Measurements from ENCODE around the gene DDR1. TPM values are rescaled to one million over a fixed set of nuclear protein-coding genes. Genes with fewer than 3 reads are reported as not detected.

DDR1 gene
- total RNA-seq, 1 donor from 2014 or later, result 146 TPM

DNA sequence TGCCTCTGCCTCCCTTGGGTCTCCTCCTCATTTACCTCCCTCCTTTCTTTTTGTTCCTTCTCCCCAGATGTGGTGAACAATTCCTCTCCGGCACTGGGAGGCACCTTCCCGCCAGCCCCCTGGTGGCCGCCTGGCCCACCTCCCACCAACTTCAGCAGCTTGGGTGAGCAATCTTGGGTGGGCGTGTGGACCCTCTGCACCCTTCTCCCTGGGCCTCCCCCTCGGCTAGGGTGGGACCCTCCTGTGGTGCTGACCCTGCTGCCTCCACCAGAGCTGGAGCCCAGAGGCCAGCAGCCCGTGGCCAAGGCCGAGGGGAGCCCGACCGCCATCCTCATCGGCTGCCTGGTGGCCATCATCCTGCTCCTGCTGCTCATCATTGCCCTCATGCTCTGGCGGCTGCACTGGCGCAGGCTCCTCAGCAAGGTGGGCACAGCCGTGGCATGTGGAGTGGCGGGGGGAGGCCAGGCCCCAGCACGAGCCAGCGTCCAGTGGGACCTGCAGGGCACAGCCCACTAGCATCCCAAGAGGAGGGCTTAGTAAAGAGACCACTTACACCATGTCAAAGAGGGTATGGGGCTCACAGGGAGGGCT, 8.8 kb downstream of the DDR1 start:
- Mint-ChIP-seq H3K27ac (ENCODE audit: unreplicated experiment) (no peak overlapping the region), H3K4me1 (ENCODE audit: unreplicated experiment) (peaks cover 22% of the 10 kb centered on the region), H3K9me3 (ENCODE audit: unreplicated experiment) (no peaks in the 10 kb centered on the region), H3K27me3 (ENCODE audit: unreplicated experiment) (no peaks in the 10 kb centered on the region), H3K36me3 (ENCODE audit: unreplicated experiment) (peaks cover 54% of the 10 kb centered on the region), H3K4me3 (ENCODE audit: unreplicated experiment) (no peak overlapping the region)
- DNase-seq (ENCODE audit: extremely low spot score, unreplicated experiment), result no peak
- TF ChIP-seq, protein P1, sequence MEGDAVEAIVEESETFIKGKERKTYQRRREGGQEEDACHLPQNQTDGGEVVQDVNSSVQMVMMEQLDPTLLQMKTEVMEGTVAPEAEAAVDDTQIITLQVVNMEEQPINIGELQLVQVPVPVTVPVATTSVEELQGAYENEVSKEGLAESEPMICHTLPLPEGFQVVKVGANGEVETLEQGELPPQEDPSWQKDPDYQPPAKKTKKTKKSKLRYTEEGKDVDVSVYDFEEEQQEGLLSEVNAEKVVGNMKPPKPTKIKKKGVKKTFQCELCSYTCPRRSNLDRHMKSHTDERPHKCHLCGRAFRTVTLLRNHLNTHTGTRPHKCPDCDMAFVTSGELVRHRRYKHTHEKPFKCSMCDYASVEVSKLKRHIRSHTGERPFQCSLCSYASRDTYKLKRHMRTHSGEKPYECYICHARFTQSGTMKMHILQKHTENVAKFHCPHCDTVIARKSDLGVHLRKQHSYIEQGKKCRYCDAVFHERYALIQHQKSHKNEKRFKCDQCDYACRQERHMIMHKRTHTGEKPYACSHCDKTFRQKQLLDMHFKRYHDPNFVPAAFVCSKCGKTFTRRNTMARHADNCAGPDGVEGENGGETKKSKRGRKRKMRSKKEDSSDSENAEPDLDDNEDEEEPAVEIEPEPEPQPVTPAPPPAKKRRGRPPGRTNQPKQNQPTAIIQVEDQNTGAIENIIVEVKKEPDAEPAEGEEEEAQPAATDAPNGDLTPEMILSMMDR (IDR thresholded peaks at IDR 0.05), result no peak

DNA sequence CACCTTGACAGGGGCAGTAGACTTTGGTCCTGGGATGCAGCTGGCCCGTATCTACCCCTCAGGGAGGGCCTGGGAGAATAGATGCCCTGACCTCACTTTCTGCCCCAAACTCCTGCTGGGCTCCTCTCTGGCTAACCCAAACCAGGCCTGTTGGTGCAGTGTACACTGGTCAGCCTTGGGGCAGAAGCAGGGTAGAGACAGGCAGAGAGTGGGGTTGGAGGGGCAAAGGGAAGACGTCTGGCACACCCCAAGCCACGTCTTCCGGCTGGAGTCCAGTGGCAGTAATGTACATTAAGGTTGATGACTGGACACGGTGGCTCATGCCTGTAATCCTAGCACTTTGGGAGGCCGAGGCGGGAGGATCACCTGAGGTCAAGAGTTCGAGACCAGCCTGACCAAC, 9.3 kb downstream of the DDR1 start:
- no peak for DNase-seq (ENCODE audit: extremely low spot score, unreplicated experiment)
- H3K4me1 Mint-ChIP-seq (ENCODE audit: unreplicated experiment), result peaks cover 17% of the 10 kb centered on the region
- TF ChIP-seq, protein P1 (IDR thresholded peaks at IDR 0.05), result no peak
- H3K36me3 Mint-ChIP-seq (ENCODE audit: unreplicated experiment), result peaks cover 59% of the 10 kb centered on the region
- H3K27me3 Mint-ChIP-seq (ENCODE audit: unreplicated experiment), result no peaks in the 10 kb centered on the region
- H3K27ac Mint-ChIP-seq (ENCODE audit: unreplicated experiment), result no peak overlapping the region
- H3K9me3 Mint-ChIP-seq (ENCODE audit: unreplicated experiment), result no peaks in the 10 kb centered on the region
- H3K4me3 Mint-ChIP-seq (ENCODE audit: unreplicated experiment), result no peak overlapping the region

DNA sequence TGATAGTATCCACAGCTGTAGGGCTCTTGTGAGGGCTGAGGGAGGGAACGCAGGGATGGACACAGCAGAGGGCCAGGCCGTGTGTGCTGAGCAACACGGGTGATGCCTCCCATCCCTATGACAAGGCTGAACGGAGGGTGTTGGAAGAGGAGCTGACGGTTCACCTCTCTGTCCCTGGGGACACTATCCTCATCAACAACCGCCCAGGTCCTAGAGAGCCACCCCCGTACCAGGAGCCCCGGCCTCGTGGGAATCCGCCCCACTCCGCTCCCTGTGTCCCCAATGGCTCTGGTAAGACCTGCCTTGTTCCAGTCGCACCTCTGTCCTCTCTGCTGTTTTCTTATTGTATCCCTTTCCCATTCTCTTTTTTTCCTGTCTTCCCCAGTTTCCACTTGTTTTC, 10.1 kb downstream of the DDR1 start:
- Mint-ChIP-seq H3K27me3 (ENCODE audit: unreplicated experiment) (no peaks in the 10 kb centered on the region), H3K4me1 (ENCODE audit: unreplicated experiment) (peaks cover 12% of the 10 kb centered on the region), H3K36me3 (ENCODE audit: unreplicated experiment) (peaks cover 60% of the 10 kb centered on the region), H3K9me3 (ENCODE audit: unreplicated experiment) (no peaks in the 10 kb centered on the region), H3K27ac (ENCODE audit: unreplicated experiment) (no peak overlapping the region), H3K4me3 (ENCODE audit: unreplicated experiment) (no peak overlapping the region)
- TF ChIP-seq, protein P1 (IDR thresholded peaks at IDR 0.05), result no peak
- DNase-seq (ENCODE audit: extremely low spot score, unreplicated experiment), result no peak

DNA sequence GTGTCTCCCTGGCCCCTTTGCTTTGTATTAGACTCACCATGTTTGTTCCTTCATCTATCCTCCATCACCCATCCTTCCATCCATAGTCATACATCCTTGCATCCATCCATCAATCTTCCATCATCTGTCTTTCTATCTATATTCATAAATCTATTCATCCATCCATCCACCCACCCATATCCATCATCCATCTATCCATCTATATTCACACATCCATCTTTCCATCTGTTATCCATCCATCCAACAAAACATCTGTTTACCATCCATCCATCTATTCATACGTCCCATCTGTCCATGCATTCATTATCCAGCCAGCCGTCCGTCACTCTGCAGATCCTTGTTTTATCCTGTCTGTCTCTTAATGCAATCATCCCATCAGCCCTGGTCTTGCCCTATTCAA, 10.6 kb downstream of the DDR1 start:
- Mint-ChIP-seq H3K4me1 (ENCODE audit: unreplicated experiment) (peaks cover 7% of the 10 kb centered on the region), H3K27ac (ENCODE audit: unreplicated experiment) (no peak overlapping the region), H3K36me3 (ENCODE audit: unreplicated experiment) (peaks cover 60% of the 10 kb centered on the region), H3K9me3 (ENCODE audit: unreplicated experiment) (no peaks in the 10 kb centered on the region), H3K27me3 (ENCODE audit: unreplicated experiment) (no peaks in the 10 kb centered on the region), H3K4me3 (ENCODE audit: unreplicated experiment) (no peak overlapping the region)
- TF ChIP-seq, protein P1 (IDR thresholded peaks at IDR 0.05), result no peak
- no peak for DNase-seq (ENCODE audit: extremely low spot score, unreplicated experiment)

DNA sequence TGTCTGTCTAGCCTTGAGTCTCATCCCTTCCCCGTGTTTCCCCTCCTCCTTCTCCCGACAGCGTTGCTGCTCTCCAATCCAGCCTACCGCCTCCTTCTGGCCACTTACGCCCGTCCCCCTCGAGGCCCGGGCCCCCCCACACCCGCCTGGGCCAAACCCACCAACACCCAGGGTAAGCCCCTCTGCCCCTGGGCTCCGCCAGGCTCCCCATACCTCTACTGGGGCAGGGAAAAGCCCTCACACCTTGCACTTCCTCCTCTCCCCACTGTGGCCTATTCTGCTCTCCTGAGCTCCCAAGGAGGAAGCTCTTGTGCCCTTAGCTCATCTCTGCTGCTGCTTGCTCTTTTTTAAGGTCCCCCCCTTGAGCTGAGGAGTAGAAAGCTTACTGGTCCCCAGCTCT, 11.0 kb downstream of the DDR1 start:
- H3K4me1 Mint-ChIP-seq (ENCODE audit: unreplicated experiment), result peaks cover 2% of the 10 kb centered on the region
- H3K9me3 Mint-ChIP-seq (ENCODE audit: unreplicated experiment), result no peaks in the 10 kb centered on the region
- TF ChIP-seq, protein P1 (IDR thresholded peaks at IDR 0.05), result no peak
- DNase-seq (ENCODE audit: extremely low spot score, unreplicated experiment), result no peak
- no peak overlapping the region for H3K4me3 Mint-ChIP-seq (ENCODE audit: unreplicated experiment)
- H3K27me3 Mint-ChIP-seq (ENCODE audit: unreplicated experiment), result no peaks in the 10 kb centered on the region
- H3K36me3 Mint-ChIP-seq (ENCODE audit: unreplicated experiment), result peaks cover 59% of the 10 kb centered on the region
- H3K27ac Mint-ChIP-seq (ENCODE audit: unreplicated experiment), result no peak overlapping the region
